HG03469 (cell line): ENCODE results near the gene ANAPC4.

ENCODE experiments used
- ATAC-seq: cut with Tn5 transposase; IDR thresholded peaks from one replicate; pipeline ENCODE4 v1.9.1; 2021; ENCODE audit warnings: mild to moderate bottlenecking, moderate library complexity, moderate number of reproducible peaks; ENCODE audit not compliant: unreplicated experiment

Gene ANAPC4

GRCh38 chr4:25430630-25431029, 53.6 kb downstream of the ANAPC4 start:
- ATAC-seq = no peak

- ATAC-seq = no peak
These were observed 57.1 kb downstream of the ANAPC4 start for GRCh38 chr4:25433966-25434827.

GRCh38 chr4:25437926-25438325, 60.9 kb downstream of the ANAPC4 start:
- no peak for ATAC-seq

- ATAC-seq = no peak
These were observed 62.9 kb downstream of the ANAPC4 start for GRCh38 chr4:25439918-25440477.

- no peak for ATAC-seq
These were observed 63.5 kb downstream of the ANAPC4 start for GRCh38 chr4:25440478-25441030.

GRCh38 chr4:25441519-25442117, 64.6 kb downstream of the ANAPC4 start:
- ATAC-seq = no peak

GRCh38 chr4:25442863-25443307, 65.8 kb downstream of the ANAPC4 start:
- ATAC-seq = no peak

- no peak for ATAC-seq
These were observed 66.8 kb downstream of the ANAPC4 start for GRCh38 chr4:25443851-25444250.

GRCh38 chr4:25446611-25447010, 69.5 kb downstream of the ANAPC4 start:
- ATAC-seq = no peak

- no peak for ATAC-seq
These were observed 71.5 kb downstream of the ANAPC4 start for GRCh38 chr4:25448379-25449109.

GRCh38 chr4:25449270-25449669, 72.2 kb downstream of the ANAPC4 start:
- no peak for ATAC-seq

- ATAC-seq = no peak
These were observed 72.6 kb downstream of the ANAPC4 start for GRCh38 chr4:25449688-25450087.

GRCh38 chr4:25450491-25450901, 73.4 kb downstream of the ANAPC4 start:
- ATAC-seq = no peak

- no peak for ATAC-seq
These were observed 74.6 kb downstream of the ANAPC4 start for GRCh38 chr4:25451676-25452075.

GRCh38 chr4:25452081-25452480, 75.0 kb downstream of the ANAPC4 start:
- no peak for ATAC-seq

GRCh38 chr4:25454476-25454875, 77.4 kb downstream of the ANAPC4 start:
- no peak for ATAC-seq

GRCh38 chr4:25457053-25457715, 80.1 kb downstream of the ANAPC4 start:
- no peak for ATAC-seq

GRCh38 chr4:25466966-25467697, 90.1 kb downstream of the ANAPC4 start:
- no peak for ATAC-seq

GRCh38 chr4:25467843-25468242, 90.8 kb downstream of the ANAPC4 start:
- ATAC-seq = no peak
